G401.6 (cell line): ENCODE data around the gene TBL2.
"Not testable (repeated sequence)": the region's sequence is repeated elsewhere in the genome, so short reads cannot be mapped to it uniquely, and the experiment has no call there.

ENCODE experiments used
- FAIRE-seq: peaks from 2 replicates; lab custom pipeline; 2012; peaks lifted over from hg19 to GRCh38; lab: Jason Lieb, UNC

The TBL2 gene

GRCh38 chr7:73567846-73568685 lies 10.3 kb downstream of the TBL2 start:
- FAIRE-seq, result no peak

DNA sequence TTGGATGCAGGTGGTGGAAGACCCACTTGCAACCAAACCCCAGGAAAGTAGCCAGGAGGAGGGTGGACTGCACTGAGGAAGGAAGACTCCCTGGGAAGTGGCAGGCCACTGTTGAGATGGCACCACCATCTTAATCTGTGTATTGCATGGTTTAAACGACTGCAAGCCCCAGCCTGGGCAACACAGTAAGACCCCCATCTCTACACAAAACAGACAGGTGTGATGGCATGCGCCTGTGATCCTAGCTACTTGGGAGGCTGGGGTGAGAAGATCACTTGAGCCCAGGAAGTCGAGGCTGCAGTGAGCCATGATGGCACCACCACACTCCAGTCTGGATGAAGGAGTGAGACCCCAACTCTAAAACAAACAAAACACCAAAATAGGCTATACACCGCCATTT lies 11.2 kb downstream of the TBL2 start:
- FAIRE-seq, result no peak

DNA sequence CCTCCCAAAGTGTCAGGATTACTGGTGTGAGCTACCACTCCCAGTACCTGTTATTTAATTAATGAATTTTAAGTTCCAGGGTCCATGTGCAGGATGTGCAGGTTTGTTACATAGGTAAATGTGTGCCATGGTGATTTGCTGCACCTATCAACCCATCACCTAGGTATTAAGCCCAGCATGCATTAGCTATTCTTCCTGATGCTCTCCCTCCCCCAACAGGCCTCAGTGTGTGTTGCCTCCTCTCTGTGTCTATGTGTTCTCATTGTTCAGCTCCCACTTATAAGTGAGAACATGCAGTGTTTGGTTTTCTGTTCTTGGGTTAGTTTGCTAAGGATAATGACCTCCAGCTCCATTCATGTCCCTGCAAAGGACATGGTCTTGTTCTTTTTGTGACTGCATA lies 11.9 kb downstream of the TBL2 start:
- not testable (repeated sequence) for FAIRE-seq

GRCh38 chr7:73565675-73566340 lies 12.6 kb downstream of the TBL2 start:
- no peak for FAIRE-seq

DNA sequence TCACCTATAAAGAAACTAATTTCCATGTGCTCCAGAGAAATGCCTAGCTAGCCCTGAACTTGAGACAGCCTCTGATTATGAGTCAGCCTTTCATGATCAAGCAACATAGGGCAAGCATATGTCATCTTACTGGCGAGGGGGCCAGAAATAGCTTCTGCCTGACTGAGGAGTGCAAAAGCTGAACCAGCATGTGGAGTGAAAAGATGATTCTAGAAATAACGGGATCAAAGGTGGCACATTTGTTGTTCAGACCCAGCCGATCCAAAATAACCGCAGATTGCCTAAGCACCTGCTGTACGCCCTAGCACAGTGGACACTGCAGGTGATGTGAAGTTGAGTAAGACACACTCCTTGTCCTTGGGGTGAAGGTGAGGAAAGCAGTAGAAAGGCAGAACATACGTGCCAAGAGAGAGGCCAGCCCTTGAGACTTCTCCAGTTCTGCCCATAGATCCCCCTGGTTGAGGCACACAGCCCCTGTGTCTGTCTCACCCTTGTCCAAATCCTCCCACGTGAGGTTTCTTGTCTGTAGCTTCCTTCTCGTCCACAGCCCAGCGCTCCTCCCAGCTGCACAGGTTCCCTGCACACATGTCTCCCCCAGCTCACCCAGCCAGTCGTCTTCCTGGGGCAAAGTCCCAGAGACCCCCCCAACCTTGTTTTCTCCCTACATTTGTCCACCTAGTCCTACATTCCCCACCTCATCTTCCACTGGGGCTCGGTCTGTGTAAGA lies 18.1 kb downstream of the TBL2 start:
- no peak for FAIRE-seq

DNA sequence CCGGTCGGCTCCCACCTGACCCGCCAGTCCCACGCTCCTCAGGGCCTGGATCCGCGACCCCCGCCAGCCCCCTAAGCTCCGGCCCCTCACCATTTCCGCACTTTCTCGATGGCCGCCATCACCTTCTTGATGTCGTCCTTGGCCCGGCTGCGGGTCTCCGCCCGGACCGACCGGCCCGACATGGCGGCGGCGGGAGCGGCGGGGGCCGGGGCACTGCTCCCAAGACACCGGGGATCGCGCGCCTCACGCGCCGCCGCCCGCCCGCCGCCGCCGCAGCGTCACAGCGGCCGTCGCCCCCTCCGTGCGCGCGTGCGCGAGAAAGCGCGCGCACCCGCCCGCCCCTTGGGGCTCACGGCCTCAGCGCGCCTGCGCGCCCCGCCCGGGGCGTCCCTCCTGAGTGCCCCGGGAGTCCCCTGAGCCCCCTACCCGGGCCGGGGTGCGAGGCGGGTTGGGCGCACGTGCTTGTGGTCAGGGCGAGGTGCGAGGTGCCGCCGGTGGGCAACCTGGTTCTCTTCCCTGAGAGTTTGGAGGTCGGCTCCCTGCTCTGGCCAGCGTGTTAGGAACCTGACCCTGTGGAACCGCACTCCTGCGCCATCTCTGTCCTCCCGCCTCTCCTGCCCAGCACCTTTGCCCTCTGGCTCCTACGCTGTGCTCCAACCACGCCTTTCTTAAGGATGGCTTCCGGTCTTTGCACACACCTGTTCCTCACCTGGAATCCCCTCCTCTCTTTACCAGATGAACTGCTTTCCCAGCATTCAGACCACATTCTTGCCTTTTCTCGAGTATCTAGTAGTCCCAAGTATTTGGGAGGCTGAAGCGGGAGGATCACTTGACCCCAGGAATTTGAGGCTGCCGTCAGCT lies 20.8 kb downstream of the TBL2 start, which contains the start of gene BCL7B:
Gene BCL7B, minus strand, starts transcription at position 294 of the 861 bp plus-strand sequence. Its CDS starts 112 bp downstream, at position 182.
- FAIRE-seq, result no peak

GRCh38 chr7:73557108-73557396 lies 21.3 kb downstream of the TBL2 start:
- FAIRE-seq, result no peak

DNA sequence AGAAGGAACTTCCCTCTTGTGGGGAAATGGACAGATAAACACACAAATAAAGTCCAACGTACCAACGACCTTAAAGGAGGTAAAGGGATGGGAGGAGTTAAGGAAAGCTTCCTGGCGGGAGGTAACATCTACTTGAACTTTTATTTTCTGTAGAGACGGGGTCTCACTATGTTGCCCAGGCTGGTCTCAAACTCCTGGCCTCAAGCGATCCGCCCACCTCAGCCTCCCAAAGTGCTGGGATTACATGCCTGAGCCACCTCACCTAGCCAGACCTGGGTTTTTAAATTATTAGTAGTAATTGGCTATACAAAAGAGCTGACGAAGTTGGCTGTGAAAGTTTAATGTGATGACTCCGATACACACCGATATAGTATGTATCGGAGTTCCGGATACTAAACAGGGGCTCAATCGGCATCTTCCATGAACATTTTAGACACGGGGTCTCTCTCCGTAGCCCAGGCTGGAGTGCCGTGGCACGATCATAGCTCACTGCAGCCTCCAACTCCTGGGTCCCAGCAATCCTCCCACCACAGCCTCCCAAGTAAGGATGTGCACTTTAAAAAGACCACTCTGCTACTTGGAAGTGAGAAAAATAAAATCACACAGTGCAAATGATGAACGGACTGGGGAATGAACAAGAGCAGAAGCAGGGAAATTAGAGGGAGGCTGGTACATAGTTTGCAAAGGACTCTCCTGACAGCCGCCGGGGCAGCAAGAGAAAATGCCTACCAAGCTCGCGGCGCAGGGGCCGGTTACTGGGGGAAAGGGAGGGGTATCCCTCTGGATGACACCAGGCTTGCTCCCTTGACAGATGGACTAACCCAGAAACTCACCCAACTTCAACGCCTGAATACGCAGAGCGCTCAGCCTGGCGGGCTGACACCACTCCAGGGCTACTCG lies 21.9 kb downstream of the TBL2 start:
- no peak for FAIRE-seq

- FAIRE-seq, result no peak
These were observed 22.9 kb downstream of the TBL2 start for GRCh38 chr7:73555411-73555982.

- FAIRE-seq, result not testable (repeated sequence)
These were observed 28.3 kb downstream of the TBL2 start for GRCh38 chr7:73550093-73550492.

DNA sequence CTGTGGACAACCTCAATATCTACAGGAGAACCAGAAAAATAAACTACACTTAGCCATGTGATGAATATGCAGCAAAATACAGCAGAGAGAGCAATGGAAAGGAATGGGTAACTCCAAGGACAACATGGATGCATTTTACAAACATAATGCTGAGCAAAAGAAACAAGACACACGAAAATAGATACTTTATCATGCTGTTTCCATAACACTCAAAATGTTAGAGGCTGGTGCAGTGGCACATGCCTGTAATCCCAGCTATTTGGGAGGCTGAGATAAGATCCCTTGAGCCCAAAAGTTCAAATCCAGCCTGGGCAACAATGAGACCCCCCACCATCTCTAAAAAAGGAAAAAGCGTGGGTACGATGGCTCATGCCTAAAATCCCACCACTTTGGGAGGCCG lies 29.2 kb downstream of the TBL2 start:
- FAIRE-seq, result no peak

GRCh38 chr7:73547841-73548240 lies 30.5 kb downstream of the TBL2 start:
- FAIRE-seq, result no peak

DNA sequence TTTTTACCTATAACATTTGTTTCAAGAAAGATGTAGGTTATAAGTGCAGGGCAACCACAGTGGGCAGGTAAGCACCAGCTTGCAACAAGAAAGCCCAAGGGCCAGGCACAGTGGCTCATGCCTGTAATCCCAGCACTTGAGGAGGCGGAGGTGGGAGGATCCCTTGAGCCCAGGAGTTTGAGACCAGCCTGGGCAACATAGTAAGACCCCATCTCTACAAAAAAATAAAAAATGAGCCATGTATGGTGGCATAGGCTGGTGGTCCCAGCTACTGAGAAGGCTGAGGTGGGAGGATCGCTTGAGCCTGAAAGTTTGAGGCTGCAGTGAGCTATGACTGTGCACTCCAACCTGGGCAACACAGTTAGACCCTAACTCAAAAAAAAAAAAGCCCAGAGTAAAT lies 33.7 kb downstream of the TBL2 start:
- no peak for FAIRE-seq

GRCh38 chr7:73541722-73542121 lies 36.7 kb downstream of the TBL2 start:
- FAIRE-seq, result no peak

DNA sequence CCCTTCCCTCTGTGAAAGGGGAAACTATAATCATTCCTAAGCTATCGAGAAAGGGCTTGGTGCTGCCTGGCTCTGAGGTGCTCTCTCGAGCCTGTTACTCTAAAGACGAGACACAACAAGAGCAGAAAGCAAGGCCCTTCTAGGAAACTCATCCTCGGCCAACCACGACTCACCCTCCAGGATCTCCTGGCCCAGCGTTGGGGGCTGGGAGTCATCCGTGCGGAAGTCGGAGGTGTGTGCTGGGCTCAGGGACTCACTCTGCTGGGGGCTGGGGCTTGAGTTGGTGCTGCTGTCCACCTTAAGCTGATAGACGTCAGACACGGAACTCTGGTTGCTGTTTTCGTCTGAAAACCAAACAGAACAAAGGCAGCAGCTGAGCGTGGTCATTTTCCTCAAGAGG lies 38.7 kb downstream of the TBL2 start:
- no peak for FAIRE-seq

GRCh38 chr7:73538510-73538909 lies 39.9 kb downstream of the TBL2 start:
- FAIRE-seq, result not testable (repeated sequence)

- FAIRE-seq, result no peak
These were observed 41.3 kb downstream of the TBL2 start for GRCh38 chr7:73537051-73537450.

GRCh38 chr7:73536479-73536878 lies 41.9 kb downstream of the TBL2 start:
- no peak for FAIRE-seq

GRCh38 chr7:73535918-73536317 lies 42.5 kb downstream of the TBL2 start:
- not testable (repeated sequence) for FAIRE-seq

DNA sequence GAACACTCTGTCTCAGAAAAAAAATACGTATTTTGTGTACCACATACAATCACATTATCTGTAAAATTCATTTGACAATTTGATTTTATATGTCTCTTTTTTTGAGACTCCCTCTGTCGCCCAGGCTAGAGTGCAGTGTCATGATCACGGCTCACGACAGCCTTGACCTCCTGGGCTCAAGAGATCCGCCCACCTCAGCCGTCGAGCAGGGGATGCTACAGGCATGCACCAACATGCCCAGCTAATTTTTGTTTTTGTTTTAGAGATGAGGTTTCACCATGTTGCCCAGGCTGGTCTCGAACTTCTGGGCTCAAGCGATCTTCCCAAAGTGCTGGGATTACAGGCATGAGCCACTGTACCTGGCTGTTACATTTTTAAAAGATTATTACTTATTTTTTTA lies 44.6 kb downstream of the TBL2 start:
- FAIRE-seq, result no peak

DNA sequence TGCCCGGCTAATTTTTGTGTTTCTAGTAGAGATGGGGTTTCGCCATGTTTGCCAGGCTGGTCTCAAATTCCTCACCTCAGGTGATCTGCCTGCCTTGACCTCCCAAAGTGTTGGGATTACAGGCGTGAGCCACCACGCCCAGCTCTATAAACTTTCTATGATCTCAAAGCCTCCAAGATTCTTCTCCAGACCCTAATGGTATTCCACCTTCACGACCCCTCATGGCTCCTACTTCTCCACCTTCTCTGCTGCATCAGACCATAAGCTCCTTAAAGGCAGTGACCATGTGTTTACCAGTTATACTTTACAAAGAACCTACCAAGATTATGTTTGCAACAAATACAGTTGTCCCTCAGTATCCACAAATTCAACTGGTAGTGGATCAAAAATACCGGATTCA lies 46.2 kb downstream of the TBL2 start:
- no peak for FAIRE-seq
